GM19397 (cell line): Measurements from ENCODE around the gene ADK.

ENCODE experiments used
- ATAC-seq: cut with Tn5 transposase; IDR thresholded peaks from one replicate; pipeline ENCODE4 v1.9.1; 2021; ENCODE audit warnings: mild to moderate bottlenecking, moderate library complexity; ENCODE audit not compliant: unreplicated experiment

The ADK gene

GRCh38 chr10:74643596-74643975, 492.6 kb downstream of the ADK start:
- ATAC-seq: no peak

- ATAC-seq: no peak
These were observed 493.7 kb downstream of the ADK start for GRCh38 chr10:74644738-74645137.

GRCh38 chr10:74645692-74646091, 494.7 kb downstream of the ADK start:
- no peak for ATAC-seq

GRCh38 chr10:74650613-74651012, 499.6 kb downstream of the ADK start:
- no peak for ATAC-seq

GRCh38 chr10:74651565-74651964, 500.5 kb downstream of the ADK start:
- no peak for ATAC-seq

GRCh38 chr10:74652664-74653063, 501.6 kb downstream of the ADK start:
- ATAC-seq: no peak

- ATAC-seq: no peak
These were observed 507.5 kb downstream of the ADK start for GRCh38 chr10:74658511-74658910.

- ATAC-seq: no peak
These were observed 511.6 kb downstream of the ADK start for GRCh38 chr10:74662635-74663034.

GRCh38 chr10:74669210-74669609, 518.2 kb downstream of the ADK start:
- no peak for ATAC-seq

GRCh38 chr10:74671716-74672115, 520.7 kb downstream of the ADK start:
- ATAC-seq: no peak

GRCh38 chr10:74672430-74673165, 521.6 kb downstream of the ADK start:
- no peak for ATAC-seq

- ATAC-seq: no peak
These were observed 523.9 kb downstream of the ADK start for GRCh38 chr10:74674927-74675326.

- ATAC-seq: no peak
These were observed 524.5 kb downstream of the ADK start for GRCh38 chr10:74675484-74675883.

GRCh38 chr10:74677951-74678350, 526.9 kb downstream of the ADK start:
- ATAC-seq: no peak

- ATAC-seq: no peak
These were observed 531.1 kb downstream of the ADK start for GRCh38 chr10:74681917-74682627.

- ATAC-seq: no peak
These were observed 532.0 kb downstream of the ADK start for GRCh38 chr10:74683067-74683466.

- no peak for ATAC-seq
These were observed 532.8 kb downstream of the ADK start for GRCh38 chr10:74683621-74684364.

- no peak for ATAC-seq
These were observed 533.4 kb downstream of the ADK start for GRCh38 chr10:74684462-74684861.

GRCh38 chr10:74685564-74685963, 534.5 kb downstream of the ADK start:
- no peak for ATAC-seq

GRCh38 chr10:74690393-74690792, 539.4 kb downstream of the ADK start:
- no peak for ATAC-seq

- no peak for ATAC-seq
These were observed 540.1 kb downstream of the ADK start for GRCh38 chr10:74691164-74691563.
